Right renal pelvis (tissue), 4 donors: Measurements from ENCODE around the gene GRIP1. TPM values are rescaled to one million over a fixed set of nuclear protein-coding genes. Genes with fewer than 3 reads are reported as not detected.
"Not testable (repeated sequence)": the region's sequence is repeated elsewhere in the genome, so short reads cannot be mapped to it uniquely, and the experiment has no call there.

Experiments
- DNase-seq, 4 donors: peaks; one replicate each; pipeline ENCODE4 v3.0.0-alpha.2; 2013; ENCODE audit warnings: low read depth in 4 of 4, low spot score in 3 of 4, missing footprints in 1 of 4
- polyA plus RNA-seq, 4 donors: library from polyadenylated mRNA; unstranded; fragments of 120-200 nt; gene quantifications; one replicate each; pipeline ENCODE4 v1.2.1, GENCODE V29; 2013; ENCODE audit not compliant: insufficient read length in 4 of 4

Gene GRIP1
- polyA plus RNA-seq, 4 donors, result 21.5 to 24.0 (median 22.0) TPM

GRCh38 chr12:66345212-66345611, 333.7 kb downstream of the GRIP1 start:
- DNase-seq, result no peak

- no peak for DNase-seq
These were observed 337.8 kb downstream of the GRIP1 start for GRCh38 chr12:66341126-66341525.

- DNase-seq, result no peak
These were observed 338.7 kb downstream of the GRIP1 start for GRCh38 chr12:66340131-66340530.

GRCh38 chr12:66337381-66338010, 341.4 kb downstream of the GRIP1 start:
- DNase-seq, result no peak

GRCh38 chr12:66335746-66336145, 343.1 kb downstream of the GRIP1 start:
- DNase-seq, result no peak

- no peak for DNase-seq
These were observed 347.1 kb downstream of the GRIP1 start for GRCh38 chr12:66331814-66332213.

GRCh38 chr12:66331016-66331415, 347.9 kb downstream of the GRIP1 start:
- DNase-seq, result no peak

- no peak for DNase-seq
These were observed 348.9 kb downstream of the GRIP1 start for GRCh38 chr12:66329941-66330340.

GRCh38 chr12:66323017-66323416, 355.9 kb downstream of the GRIP1 start:
- DNase-seq, result no peak

GRCh38 chr12:66321435-66321834, 357.4 kb downstream of the GRIP1 start:
- DNase-seq, result no peak

GRCh38 chr12:66320996-66321395, 357.9 kb downstream of the GRIP1 start:
- DNase-seq, result no peak

- no peak for DNase-seq
These were observed 359.5 kb downstream of the GRIP1 start for GRCh38 chr12:66319266-66319954.

GRCh38 chr12:66314278-66314677, 364.6 kb downstream of the GRIP1 start:
- no peak for DNase-seq

GRCh38 chr12:66312189-66312588, 366.7 kb downstream of the GRIP1 start:
- no peak for DNase-seq

GRCh38 chr12:66309606-66310005, 369.3 kb downstream of the GRIP1 start:
- no peak for DNase-seq

- DNase-seq, result no peak
These were observed 374.5 kb downstream of the GRIP1 start for GRCh38 chr12:66304296-66304900.

GRCh38 chr12:66303316-66303804, 375.5 kb downstream of the GRIP1 start:
- not testable (repeated sequence) for DNase-seq

GRCh38 chr12:66302827-66303169, 376.1 kb downstream of the GRIP1 start:
- no peak for DNase-seq

GRCh38 chr12:66301944-66302826, 376.7 kb downstream of the GRIP1 start, which contains the start of gene HELB:
HELB (plus strand) TSS chr12:66302493; CDS start chr12:66302604, 111 bp downstream.
- DNase-seq, result peak; percentile 91 to 95 (median 94)

GRCh38 chr12:66297923-66298322, 381.0 kb downstream of the GRIP1 start:
- DNase-seq, result no peak
